T-helper 1 cell treated with Interleukin-12 subunit alpha and Interleukin-12 subunit beta and Interleukin-4 antibody, amounts not matched to agents 30 μg/mL and 1 μg/mL, for 36 hours (primary cell): ENCODE measurements around the gene B4GALNT3.
A peak's percentile ranks its signal among the peaks of the same experiment; 100 is the strongest.

Experiments
- H3K27ac Mint-ChIP-seq: one replicate; pipeline ENCODE4 v1.8.0; 2021; ENCODE audit warnings: mild to moderate bottlenecking, mixed read lengths
- H3K27me3 Mint-ChIP-seq: one replicate; pipeline ENCODE4 v1.8.0; 2021; ENCODE audit warnings: low read depth, mixed read lengths
- H3K36me3 Mint-ChIP-seq: one replicate; pipeline ENCODE4 v1.8.0; 2021; ENCODE audit warnings: low read depth, mixed read lengths
- H3K4me1 Mint-ChIP-seq: one replicate; pipeline ENCODE4 v1.8.0; 2021; ENCODE audit warnings: low read depth, mixed read lengths
- H3K4me3 Mint-ChIP-seq: one replicate; pipeline ENCODE4 v1.8.0; 2021; ENCODE audit warnings: mild to moderate bottlenecking, moderate library complexity, mixed read lengths
- H3K9me3 Mint-ChIP-seq: one replicate; pipeline ENCODE4 v1.8.0; 2021; ENCODE audit warnings: mixed read lengths

The B4GALNT3 gene

GRCh38 chr12:560691-561390, 101.1 kb downstream of the B4GALNT3 start:
- Mint-ChIP-seq H3K4me1 (peaks cover 52% of the 10 kb centered on the region), H3K36me3 (peaks cover 52% of the 10 kb centered on the region), H3K27me3 (no peaks in the 10 kb centered on the region), H3K4me3 (no peak overlapping the region), H3K27ac (no peak overlapping the region), H3K9me3 (no peaks in the 10 kb centered on the region)

- no peaks in the 10 kb centered on the region for H3K27me3 Mint-ChIP-seq
- H3K4me1 Mint-ChIP-seq = peaks cover 56% of the 10 kb centered on the region
- H3K27ac Mint-ChIP-seq = peak overlapping the region; percentile 26
- peaks cover 52% of the 10 kb centered on the region for H3K36me3 Mint-ChIP-seq
- H3K9me3 Mint-ChIP-seq = no peaks in the 10 kb centered on the region
- no peak overlapping the region for H3K4me3 Mint-ChIP-seq
These were observed 101.6 kb downstream of the B4GALNT3 start for GRCh38 chr12:561391-561705.

- Mint-ChIP-seq H3K9me3 (no peaks in the 10 kb centered on the region), H3K27me3 (no peaks in the 10 kb centered on the region), H3K27ac (peak overlapping the region; percentile 88), H3K4me3 (peak overlapping the region; percentile 70), H3K4me1 (peaks cover 59% of the 10 kb centered on the region), H3K36me3 (peaks cover 47% of the 10 kb centered on the region)
These were observed 102.3 kb downstream of the B4GALNT3 start for GRCh38 chr12:561908-562593.

- no peaks in the 10 kb centered on the region for H3K9me3 Mint-ChIP-seq
- H3K36me3 Mint-ChIP-seq = peaks cover 43% of the 10 kb centered on the region
- peaks cover 59% of the 10 kb centered on the region for H3K4me1 Mint-ChIP-seq
- peak overlapping the region; percentile 88 for H3K27ac Mint-ChIP-seq
- no peaks in the 10 kb centered on the region for H3K27me3 Mint-ChIP-seq
- H3K4me3 Mint-ChIP-seq = peak overlapping the region; percentile 70
These were observed 102.9 kb downstream of the B4GALNT3 start for GRCh38 chr12:562634-563033.

- Mint-ChIP-seq H3K27ac (peak overlapping the region; percentile 88), H3K36me3 (peaks cover 40% of the 10 kb centered on the region), H3K27me3 (no peaks in the 10 kb centered on the region), H3K4me1 (peaks cover 62% of the 10 kb centered on the region), H3K9me3 (no peaks in the 10 kb centered on the region), H3K4me3 (peak overlapping the region; percentile 70)
These were observed 103.6 kb downstream of the B4GALNT3 start for GRCh38 chr12:563250-563781.

GRCh38 chr12:563787-564298, 104.1 kb downstream of the B4GALNT3 start:
- peaks cover 64% of the 10 kb centered on the region for H3K4me1 Mint-ChIP-seq
- H3K36me3 Mint-ChIP-seq = peaks cover 38% of the 10 kb centered on the region
- H3K9me3 Mint-ChIP-seq = no peaks in the 10 kb centered on the region
- H3K27ac Mint-ChIP-seq = peak overlapping the region; percentile 88
- H3K27me3 Mint-ChIP-seq = no peaks in the 10 kb centered on the region
- peak overlapping the region; percentile 70 for H3K4me3 Mint-ChIP-seq

GRCh38 chr12:565161-565560, 105.4 kb downstream of the B4GALNT3 start:
- peaks cover 26% of the 10 kb centered on the region for H3K36me3 Mint-ChIP-seq
- H3K4me3 Mint-ChIP-seq = no peak overlapping the region
- no peaks in the 10 kb centered on the region for H3K9me3 Mint-ChIP-seq
- H3K4me1 Mint-ChIP-seq = peaks cover 66% of the 10 kb centered on the region
- no peak overlapping the region for H3K27ac Mint-ChIP-seq
- H3K27me3 Mint-ChIP-seq = no peaks in the 10 kb centered on the region

- peak overlapping the region; percentile 4 for H3K27ac Mint-ChIP-seq
- H3K36me3 Mint-ChIP-seq = peaks cover 23% of the 10 kb centered on the region
- H3K4me1 Mint-ChIP-seq = peaks cover 63% of the 10 kb centered on the region
- no peaks in the 10 kb centered on the region for H3K27me3 Mint-ChIP-seq
- H3K4me3 Mint-ChIP-seq = no peak overlapping the region
- H3K9me3 Mint-ChIP-seq = no peaks in the 10 kb centered on the region
These were observed 105.9 kb downstream of the B4GALNT3 start for GRCh38 chr12:565589-566105.

- no peaks in the 10 kb centered on the region for H3K27me3 Mint-ChIP-seq
- no peaks in the 10 kb centered on the region for H3K9me3 Mint-ChIP-seq
- no peak overlapping the region for H3K27ac Mint-ChIP-seq
- H3K36me3 Mint-ChIP-seq = peaks cover 12% of the 10 kb centered on the region
- H3K4me1 Mint-ChIP-seq = peaks cover 48% of the 10 kb centered on the region
- peak overlapping the region; percentile 25 for H3K4me3 Mint-ChIP-seq
These were observed 108.7 kb downstream of the B4GALNT3 start for GRCh38 chr12:568486-568885.

GRCh38 chr12:569091-569676, 109.4 kb downstream of the B4GALNT3 start:
- no peaks in the 10 kb centered on the region for H3K27me3 Mint-ChIP-seq
- H3K4me3 Mint-ChIP-seq = peak overlapping the region; percentile 80
- H3K36me3 Mint-ChIP-seq = peaks cover 10% of the 10 kb centered on the region
- H3K27ac Mint-ChIP-seq = no peak overlapping the region
- H3K9me3 Mint-ChIP-seq = no peaks in the 10 kb centered on the region
- H3K4me1 Mint-ChIP-seq = peaks cover 44% of the 10 kb centered on the region

- peaks cover 42% of the 10 kb centered on the region for H3K4me1 Mint-ChIP-seq
- no peaks in the 10 kb centered on the region for H3K27me3 Mint-ChIP-seq
- peak overlapping the region; percentile 50 for H3K27ac Mint-ChIP-seq
- no peaks in the 10 kb centered on the region for H3K9me3 Mint-ChIP-seq
- H3K4me3 Mint-ChIP-seq = peak overlapping the region; percentile 80
- H3K36me3 Mint-ChIP-seq = peaks cover 7% of the 10 kb centered on the region
These were observed 110.2 kb downstream of the B4GALNT3 start for GRCh38 chr12:569803-570434.

- H3K4me3 Mint-ChIP-seq = no peak overlapping the region
- no peaks in the 10 kb centered on the region for H3K9me3 Mint-ChIP-seq
- H3K27me3 Mint-ChIP-seq = no peaks in the 10 kb centered on the region
- no peak overlapping the region for H3K27ac Mint-ChIP-seq
- peaks cover 36% of the 10 kb centered on the region for H3K4me1 Mint-ChIP-seq
- peaks cover 7% of the 10 kb centered on the region for H3K36me3 Mint-ChIP-seq
These were observed 110.7 kb downstream of the B4GALNT3 start for GRCh38 chr12:570435-570920.

- H3K4me1 Mint-ChIP-seq = peaks cover 35% of the 10 kb centered on the region
- peak overlapping the region; percentile 37 for H3K4me3 Mint-ChIP-seq
- H3K27me3 Mint-ChIP-seq = no peaks in the 10 kb centered on the region
- H3K27ac Mint-ChIP-seq = no peak overlapping the region
- H3K36me3 Mint-ChIP-seq = peaks cover 4% of the 10 kb centered on the region
- H3K9me3 Mint-ChIP-seq = no peaks in the 10 kb centered on the region
These were observed 111.4 kb downstream of the B4GALNT3 start for GRCh38 chr12:570921-571794.
